ENCODE results near the gene GADD45B. TPM values are rescaled to one million over a fixed set of nuclear protein-coding genes. Genes with fewer than 3 reads are reported as not detected.
"Not testable (repeated sequence)": the region's sequence is repeated elsewhere in the genome, so short reads cannot be mapped to it uniquely, and the experiment has no call there.

The GADD45B gene
- total and polyA plus RNA-seq, 10 of the 15 experiments (the other 5 are each of a cell fraction or from before 2014, with no cell fraction given) = 2.4 to 180 (median 91.1) TPM

DNA sequence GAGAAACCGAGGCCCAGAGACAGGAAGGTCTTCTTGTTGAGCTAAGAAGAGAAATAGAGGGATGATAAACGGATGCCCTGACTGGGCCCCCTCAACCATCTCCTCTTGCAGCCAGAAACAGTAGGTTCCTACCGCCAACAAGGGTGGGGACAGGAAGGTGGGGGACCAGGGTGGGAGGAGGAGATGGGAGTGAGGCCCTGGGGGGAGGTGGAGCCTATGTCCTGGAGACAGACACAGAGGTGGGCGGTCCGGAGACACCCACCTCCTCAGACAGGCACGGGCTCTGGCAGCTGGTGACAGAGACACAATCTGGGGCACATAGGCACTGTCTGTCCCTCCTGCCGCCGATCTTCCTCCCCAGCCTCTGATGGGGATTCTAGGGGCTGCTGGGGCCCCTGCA lies 16.9 kb downstream of the GADD45B start (continued):
- TF ChIP-seq, protein P1, sequence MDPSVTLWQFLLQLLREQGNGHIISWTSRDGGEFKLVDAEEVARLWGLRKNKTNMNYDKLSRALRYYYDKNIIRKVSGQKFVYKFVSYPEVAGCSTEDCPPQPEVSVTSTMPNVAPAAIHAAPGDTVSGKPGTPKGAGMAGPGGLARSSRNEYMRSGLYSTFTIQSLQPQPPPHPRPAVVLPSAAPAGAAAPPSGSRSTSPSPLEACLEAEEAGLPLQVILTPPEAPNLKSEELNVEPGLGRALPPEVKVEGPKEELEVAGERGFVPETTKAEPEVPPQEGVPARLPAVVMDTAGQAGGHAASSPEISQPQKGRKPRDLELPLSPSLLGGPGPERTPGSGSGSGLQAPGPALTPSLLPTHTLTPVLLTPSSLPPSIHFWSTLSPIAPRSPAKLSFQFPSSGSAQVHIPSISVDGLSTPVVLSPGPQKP (IDR thresholded peaks at IDR 0.05; ENCODE audit: low read depth, low read length) = no peak
- no peak for TF ChIP-seq ATF7 (IDR thresholded peaks at IDR 0.05; ENCODE audit: low read depth)

DNA sequence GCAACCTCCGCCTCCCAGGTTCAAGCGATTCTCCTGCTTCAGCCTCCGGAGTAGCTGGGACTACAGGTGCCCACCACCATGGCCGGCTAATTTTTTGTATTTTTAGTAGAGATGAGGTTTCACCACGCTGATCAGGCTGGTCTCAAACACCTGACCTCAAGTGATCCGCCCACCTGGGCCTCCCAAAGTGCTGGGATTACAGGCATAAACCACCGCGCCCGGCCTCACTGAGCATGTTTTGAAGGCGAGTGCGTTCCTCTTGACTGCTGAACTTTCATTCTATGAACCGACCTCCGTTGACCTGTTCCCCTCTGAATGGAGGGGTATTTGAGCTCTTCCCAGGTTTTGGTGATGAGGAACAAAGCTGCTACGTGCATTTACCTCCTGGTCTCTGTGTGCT lies 17.5 kb downstream of the GADD45B start:
- 79% methylated on average over 14 of the region's 14 CpGs for WGBS (ENCODE audit: insufficient coverage, insufficient replicate concordance, low lambda C conversion rate, missing lambda C conversion rate)
- DNase-seq (ENCODE audit: low read depth, low spot score); H4K20me1 ChIP-seq (ENCODE audit: control insufficient read depth, insufficient read depth); H3K4me2 ChIP-seq (ENCODE audit: control insufficient read depth, insufficient read depth); in situ Hi-C loops (cut with MboI); H3K27me3 ChIP-seq (replicated peaks in 1 of 2; ENCODE audit: control insufficient read depth in 2 of 2, insufficient read depth in 2 of 2, low read length in 1 of 2); H3K36me3 ChIP-seq (ENCODE audit: control insufficient read depth in 2 of 2, insufficient read depth in 2 of 2, low read length in 1 of 2); H3K79me2 ChIP-seq (ENCODE audit: control insufficient read depth, insufficient read depth, low read length); H2AFZ ChIP-seq (ENCODE audit: control insufficient read depth, low read depth, low read length); intact Hi-C loops (cut with micrococcal nuclease; ENCODE audit: unreplicated experiment); H3K9me3 ChIP-seq (replicated peaks; ENCODE audit: control insufficient read depth, insufficient read depth, low read length); RAD21 ChIA-PET (ENCODE audit: unreplicated experiment); FAIRE-seq; H3K27ac ChIP-seq (ENCODE audit: control insufficient read depth, insufficient read depth); BruUV-seq (replicated peaks); H3K9ac ChIP-seq (ENCODE audit: control insufficient read depth, insufficient read depth, low read length); POLR2A ChIA-PET; CTCF ChIA-PET; H3K4me3 ChIP-seq; ATAC-seq: not testable (repeated sequence)
- SMC1A ChIA-PET (ENCODE audit: uncharacterized antibody, unreplicated experiment) = interaction anchor here (1.2 kb wide), 1 partner anchor 51 kb away, joined by 3 read pairs; no protein-coding TSS in a partner anchor
- peaks cover 28% of the 10 kb centered on the region for H3K4me1 ChIP-seq (ENCODE audit: control insufficient read depth, insufficient read depth, low read length)

DNA sequence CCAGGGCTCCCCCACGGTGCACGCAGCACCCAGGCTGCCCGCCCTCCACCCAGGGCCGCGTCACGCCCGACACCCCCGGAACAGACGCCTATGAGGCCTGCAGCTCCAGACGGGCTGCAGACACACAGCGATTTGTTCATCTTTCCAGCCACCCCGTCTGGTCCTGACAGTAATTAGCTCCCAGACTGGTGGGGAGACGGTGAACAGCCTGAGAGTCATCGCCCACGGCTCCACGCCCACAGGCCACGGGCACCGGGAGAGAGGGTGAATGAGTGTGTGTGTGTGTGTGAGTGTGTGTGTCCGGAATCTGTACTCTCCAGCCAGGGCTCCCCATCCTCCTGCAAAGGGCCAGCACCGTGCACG lies 18.1 kb downstream of the GADD45B start:
- Histone ChIP-seq H3K36me3 (ENCODE audit: control insufficient read depth in 2 of 2, insufficient read depth in 2 of 2, low read length in 1 of 2) (no peaks in the 10 kb centered on the region), H3K27me3 (replicated peaks in 1 of 2; ENCODE audit: control insufficient read depth in 2 of 2, insufficient read depth in 2 of 2, low read length in 1 of 2) (peaks cover 0 to 4% of the 10 kb centered on the region in 2 experiments; a peak in 2 of 4 replicates), H3K9me3 (replicated peaks; ENCODE audit: control insufficient read depth, insufficient read depth, low read length) (no peaks in the 10 kb centered on the region), H3K27ac (ENCODE audit: control insufficient read depth, insufficient read depth) (no peak overlapping the region), H3K79me2 (ENCODE audit: control insufficient read depth, insufficient read depth, low read length) (no peaks in the 10 kb centered on the region), H3K4me1 (ENCODE audit: control insufficient read depth, insufficient read depth, low read length) (peaks cover 23% of the 10 kb centered on the region), H2AFZ (ENCODE audit: control insufficient read depth, low read depth, low read length) (no peak overlapping the region; the same call in 1 of the 2 replicates), H4K20me1 (ENCODE audit: control insufficient read depth, insufficient read depth) (no peaks in the 10 kb centered on the region), H3K4me3 (no peak overlapping the region), H3K4me2 (ENCODE audit: control insufficient read depth, insufficient read depth) (peak overlapping the region; percentile 98), H3K9ac (ENCODE audit: control insufficient read depth, insufficient read depth, low read length) (no peak overlapping the region)
- ChIA-PET SMC1A (ENCODE audit: uncharacterized antibody, unreplicated experiment) (no interaction called here), CTCF (no interaction called here), POLR2A (no interaction called here), RAD21 (ENCODE audit: unreplicated experiment) (no interaction called here)
- DNase-seq (ENCODE audit: low read depth, low spot score) = no peak
- TF ChIP-seq DPF2 (IDR thresholded peaks at IDR 0.05) (no peak), SMAD1 (IDR thresholded peaks at IDR 0.05; ENCODE audit: low read depth, partially characterized antibody) (no peak), ZNF622 (IDR thresholded peaks at IDR 0.05) (no peak), EGR1 (IDR thresholded peaks at IDR 0.05; ENCODE audit: borderline replicate concordance in 1 of 2, low read depth in 2 of 2, low read length in 2 of 2) (no peak), ZBED1 (IDR thresholded peaks at IDR 0.05; ENCODE audit: borderline replicate concordance) (no peak), JUND (IDR thresholded peaks at IDR 0.05; ENCODE audit: low read depth, low read length) (no peak), TARDBP (IDR thresholded peaks at IDR 0.05; ENCODE audit: borderline replicate concordance) (no peak), YY1 (IDR thresholded peaks at IDR 0.05; ENCODE audit: low read depth, low read length) (no peak), KAT2A (conservative IDR thresholded peaks at IDR 0.05; ENCODE audit: control insufficient read depth, low read depth, low read length) (no peak), GABPA (IDR thresholded peaks at IDR 0.05; ENCODE audit: low read depth) (no peak), JUNB (IDR thresholded peaks at IDR 0.05) (no peak)
- TF ChIP-seq, protein P2, sequence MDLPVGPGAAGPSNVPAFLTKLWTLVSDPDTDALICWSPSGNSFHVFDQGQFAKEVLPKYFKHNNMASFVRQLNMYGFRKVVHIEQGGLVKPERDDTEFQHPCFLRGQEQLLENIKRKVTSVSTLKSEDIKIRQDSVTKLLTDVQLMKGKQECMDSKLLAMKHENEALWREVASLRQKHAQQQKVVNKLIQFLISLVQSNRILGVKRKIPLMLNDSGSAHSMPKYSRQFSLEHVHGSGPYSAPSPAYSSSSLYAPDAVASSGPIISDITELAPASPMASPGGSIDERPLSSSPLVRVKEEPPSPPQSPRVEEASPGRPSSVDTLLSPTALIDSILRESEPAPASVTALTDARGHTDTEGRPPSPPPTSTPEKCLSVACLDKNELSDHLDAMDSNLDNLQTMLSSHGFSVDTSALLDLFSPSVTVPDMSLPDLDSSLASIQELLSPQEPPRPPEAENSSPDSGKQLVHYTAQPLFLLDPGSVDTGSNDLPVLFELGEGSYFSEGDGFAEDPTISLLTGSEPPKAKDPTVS (IDR thresholded peaks at IDR 0.05; ENCODE audit: low read depth, low read length) = no peak
- no peak for FAIRE-seq
- no TSS peak for BruUV-seq (replicated peaks)
- WGBS (ENCODE audit: insufficient coverage, insufficient replicate concordance, low lambda C conversion rate, missing lambda C conversion rate) = 87% methylated on average over 21 of the region's 21 CpGs
- intact Hi-C loops (cut with micrococcal nuclease; ENCODE audit: unreplicated experiment) = no loop called here
- in situ Hi-C loops (cut with MboI) = no loop called here
- no peak for ATAC-seq
